SU-DHL-6 (cell line): ENCODE results near the gene TTC8.

Experiments used
- CTCF ChIP-seq: fragments of 200-600 bp; sonication (generic); IDR thresholded peaks from one replicate; pipeline ENCODE4 v1.5.1; 2017; ENCODE audit warnings: antibody characterized with exemption, mild to moderate bottlenecking, low read length, moderate library complexity; ENCODE audit not compliant: insufficient read depth, poor library complexity, severe bottlenecking
- EZH2phosphoT487 ChIP-seq: fragments of 200-600 bp; sonication (generic), shearing (Covaris generic); conservative IDR thresholded peaks from 2 replicates; pipeline ENCODE4 v1.6.1; 2018; ENCODE audit warnings: mild to moderate bottlenecking, antibody characterized with exemption, low read length, moderate library complexity, mixed read lengths

- no peak for TF ChIP-seq CTCF
- TF ChIP-seq EZH2phosphoT487: no peak
Observed at GRCh38 chr14:88908216-88908615, 83.8 kb downstream of the TTC8 start.
